Measurements from ENCODE around the gene IFNG-AS1.

Gene IFNG-AS1

DNA sequence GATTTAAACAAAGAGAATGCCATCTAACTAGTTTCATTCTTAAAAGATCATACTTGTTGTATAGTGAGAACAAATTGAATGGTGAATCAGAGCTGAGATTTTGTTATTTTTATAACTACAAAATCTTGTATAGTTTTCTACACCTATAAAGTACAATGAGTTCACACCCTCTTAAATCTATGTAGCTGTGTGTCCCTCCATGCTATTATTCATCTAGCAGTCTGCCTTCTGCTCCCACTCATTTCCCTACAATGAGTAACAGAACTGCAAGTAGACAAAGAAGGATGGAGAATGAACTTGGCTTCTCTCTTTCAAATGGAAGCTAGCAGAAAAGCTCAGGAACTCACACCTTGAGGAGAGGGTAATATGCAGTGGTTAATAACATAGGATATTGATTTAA lies 7.1 kb downstream of the IFNG-AS1 start:
- no peak for DNase-seq

DNA sequence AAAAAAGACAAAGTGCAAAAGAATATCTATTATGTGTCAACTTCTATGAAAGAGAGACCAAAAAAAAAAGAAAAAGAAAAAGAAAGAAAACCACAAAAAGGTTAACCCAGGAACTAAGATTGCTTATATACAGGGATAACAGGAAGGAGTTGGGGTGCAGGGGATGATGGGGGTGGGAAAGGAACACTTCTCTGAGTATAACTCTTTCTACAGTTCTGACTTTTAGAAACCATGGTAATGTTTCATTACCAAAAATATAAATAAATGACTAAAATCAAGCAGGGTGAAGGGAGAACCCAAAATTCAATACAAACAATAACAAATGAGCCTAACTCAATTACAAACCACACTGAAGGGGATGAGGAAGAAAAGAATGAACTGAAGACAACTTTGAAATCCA lies 9.1 kb downstream of the IFNG-AS1 start:
- no peak for DNase-seq

DNA sequence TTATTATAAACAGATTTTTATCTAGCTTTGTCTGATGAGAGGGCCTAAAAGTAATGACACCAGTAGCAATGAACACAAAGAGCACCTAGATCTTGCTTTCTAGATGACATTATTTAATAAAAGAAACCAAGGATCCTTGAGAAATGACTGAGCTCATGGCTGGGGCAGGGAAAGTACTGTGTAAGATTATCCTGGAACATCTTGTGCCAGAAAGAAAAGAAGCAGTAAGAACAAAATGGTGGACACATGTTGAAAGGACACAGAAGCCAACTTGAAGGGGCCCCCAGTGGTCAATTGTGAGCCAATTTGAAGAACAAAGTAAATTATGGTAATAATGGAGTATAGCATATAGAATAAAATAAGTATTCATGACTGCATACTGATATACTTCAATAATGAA lies 10.0 kb downstream of the IFNG-AS1 start:
- no peak for DNase-seq

DNA sequence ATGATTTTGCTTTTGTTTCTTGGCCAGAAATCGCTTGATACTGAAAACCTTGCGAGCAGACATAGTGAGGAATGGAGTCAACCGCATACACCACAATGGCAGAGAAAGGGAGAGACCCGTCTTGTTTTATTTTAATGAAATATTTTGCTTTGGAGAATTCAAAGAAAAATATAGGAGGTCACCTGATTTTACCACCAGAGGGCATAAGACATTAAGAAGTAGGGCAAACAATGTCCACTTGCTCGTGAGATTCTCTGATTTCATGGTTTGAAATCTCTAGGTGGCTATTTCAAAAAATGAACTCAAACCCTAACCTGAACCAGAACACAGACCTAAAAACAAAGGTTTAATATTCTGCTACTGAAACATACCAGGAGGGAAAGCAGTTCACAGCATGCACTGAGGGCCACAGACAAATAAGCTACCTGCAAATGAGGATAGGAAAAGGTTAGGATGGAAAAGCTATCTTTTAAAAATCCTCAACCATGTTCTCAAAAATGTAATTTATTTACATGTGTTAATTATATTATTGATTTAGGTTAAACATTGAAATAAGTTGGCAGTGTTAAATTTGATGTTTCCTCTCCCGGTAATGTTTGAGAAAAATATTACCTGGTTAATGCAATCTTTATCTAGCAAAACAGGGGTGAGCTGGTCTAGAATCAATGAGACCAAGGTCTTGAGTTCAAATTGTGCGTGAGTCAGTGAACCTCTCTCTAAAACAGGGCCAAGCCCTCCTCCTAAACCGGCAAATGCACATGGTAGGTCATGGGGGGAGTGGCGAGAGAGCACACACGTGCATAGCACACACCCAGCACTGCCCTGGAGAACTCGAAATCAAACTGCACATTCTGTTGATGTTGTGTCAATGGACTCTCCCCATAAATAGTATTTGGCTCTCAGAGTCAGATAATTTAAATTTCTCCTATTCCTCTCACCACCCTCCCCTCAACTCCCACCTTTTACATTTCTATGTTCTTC lies 12.5 kb downstream of the IFNG-AS1 start:
- DNase-seq, result no peak

DNA sequence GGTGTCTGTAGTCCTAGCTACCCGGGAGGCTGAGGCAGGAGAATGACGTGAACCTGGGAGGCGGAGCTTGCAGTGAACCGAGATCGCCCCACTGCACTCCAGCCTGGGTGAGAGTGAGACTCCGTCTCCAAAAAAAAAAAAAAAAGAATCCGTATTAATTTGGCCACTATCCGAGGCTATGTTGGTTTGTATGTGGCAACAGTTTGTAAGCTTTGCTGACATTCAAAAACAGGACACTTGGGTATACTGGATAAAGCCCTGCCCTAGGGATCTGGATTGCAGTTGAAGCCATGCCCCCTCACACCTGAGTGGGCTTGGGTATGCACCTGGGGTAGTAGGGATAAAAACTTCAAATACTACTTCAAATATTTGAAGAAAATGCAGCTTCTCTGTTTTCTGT lies 14.5 kb downstream of the IFNG-AS1 start:
- DNase-seq, result no peak

DNA sequence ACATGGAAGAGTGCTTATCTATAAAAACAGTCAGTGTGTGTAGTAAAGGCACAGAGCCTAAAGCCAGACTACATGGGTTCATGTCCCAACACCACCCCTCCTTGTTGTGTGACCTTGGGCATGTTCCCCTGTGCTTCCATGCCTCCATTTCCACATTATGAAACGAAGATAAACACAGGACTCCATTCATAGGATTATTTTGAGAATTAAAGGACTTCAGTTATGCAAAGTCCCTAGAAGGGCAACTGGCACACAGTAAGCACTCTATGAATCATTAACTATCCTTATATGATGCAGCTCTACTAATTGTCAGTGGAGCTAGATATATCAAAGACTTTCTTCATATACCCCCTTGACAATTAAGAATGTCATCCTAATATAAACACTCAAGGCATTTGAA lies 17.8 kb downstream of the IFNG-AS1 start:
- no peak for DNase-seq

DNA sequence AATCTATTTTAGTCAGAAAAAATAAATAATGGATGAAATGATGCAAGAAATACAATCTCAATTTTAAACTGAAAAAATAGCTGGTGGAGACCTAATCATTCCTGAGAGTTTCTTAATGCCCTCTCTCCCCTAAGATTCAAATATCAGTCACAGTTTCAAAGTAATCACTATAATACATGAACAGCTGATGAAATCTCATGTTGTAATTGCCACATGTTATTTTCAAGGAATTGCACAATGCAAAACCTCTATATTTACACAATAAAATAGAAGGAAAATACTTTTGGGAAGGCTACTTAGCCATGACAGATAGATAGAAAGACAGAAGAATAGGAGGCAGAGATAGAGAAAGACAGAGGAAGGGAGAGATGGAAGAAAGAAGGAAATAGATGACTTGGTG lies 18.2 kb downstream of the IFNG-AS1 start:
- no peak for DNase-seq

DNA sequence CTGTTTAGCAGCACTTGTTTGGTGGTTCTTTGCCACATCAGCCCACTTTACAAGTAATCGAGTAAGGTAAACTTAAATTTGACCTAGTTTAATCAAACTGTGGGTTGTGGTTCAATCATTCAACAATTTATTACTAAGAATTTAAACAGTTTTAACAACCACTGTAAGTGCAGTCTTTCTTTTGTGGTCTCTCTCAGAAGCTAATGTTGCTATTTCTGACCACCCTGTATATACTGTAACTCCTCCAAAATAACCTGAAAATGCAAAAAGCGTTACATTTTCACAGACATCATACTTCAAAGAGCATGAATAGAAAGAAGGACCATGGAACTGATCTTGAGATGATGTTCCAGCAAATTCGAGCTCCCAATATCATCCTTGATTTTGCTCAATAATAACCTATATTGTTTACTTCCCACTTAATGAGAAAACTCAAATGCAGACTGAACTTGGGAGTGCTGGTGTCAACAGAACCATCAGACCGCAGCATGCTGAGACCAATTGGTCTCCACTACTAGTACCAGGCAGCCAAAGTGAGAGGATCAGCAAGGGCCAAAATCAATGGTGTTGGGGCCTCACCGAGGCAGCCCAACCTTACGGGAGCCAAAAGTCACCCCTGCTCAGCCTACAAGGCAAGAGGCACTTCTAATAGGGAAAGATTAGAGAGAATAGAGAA lies 22.1 kb downstream of the IFNG-AS1 start:
- DNase-seq, result no peak

DNA sequence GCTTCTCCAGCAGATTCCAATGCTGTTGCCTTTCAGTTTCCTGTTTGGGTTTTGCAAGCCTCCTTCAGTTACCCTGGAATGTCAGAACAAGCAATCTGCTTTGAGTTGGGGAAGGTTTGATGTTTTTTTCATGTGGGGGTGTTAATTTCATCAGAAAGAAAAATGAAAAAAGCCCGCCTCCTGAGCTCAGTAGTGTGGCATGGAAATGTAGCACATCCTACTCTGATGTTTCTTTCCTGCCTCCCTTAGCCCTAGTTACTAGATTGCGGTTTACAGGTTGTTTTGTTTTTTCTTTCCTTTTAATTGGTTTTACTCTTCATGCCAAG lies 22.6 kb downstream of the IFNG-AS1 start:
- DNase-seq, result no peak

DNA sequence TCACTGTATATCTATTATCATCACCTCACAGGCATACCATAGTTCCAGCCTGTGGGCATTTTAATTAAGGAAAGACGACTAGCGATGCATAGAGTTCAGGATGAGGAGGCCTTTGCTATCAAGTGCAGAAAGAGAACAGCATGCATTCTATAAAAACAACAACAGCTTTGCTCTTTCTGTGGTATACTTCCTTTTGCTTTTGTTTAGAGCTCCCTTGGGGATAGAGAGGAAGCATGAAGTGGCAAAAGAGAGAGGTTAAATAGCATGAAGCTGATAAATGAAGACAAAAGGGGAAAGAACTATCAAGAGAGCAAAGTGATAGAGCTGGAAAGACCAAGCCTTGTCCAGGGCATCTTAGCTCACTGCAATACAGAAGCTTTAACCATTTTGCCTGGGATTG lies 23.5 kb downstream of the IFNG-AS1 start:
- no peak for DNase-seq

DNA sequence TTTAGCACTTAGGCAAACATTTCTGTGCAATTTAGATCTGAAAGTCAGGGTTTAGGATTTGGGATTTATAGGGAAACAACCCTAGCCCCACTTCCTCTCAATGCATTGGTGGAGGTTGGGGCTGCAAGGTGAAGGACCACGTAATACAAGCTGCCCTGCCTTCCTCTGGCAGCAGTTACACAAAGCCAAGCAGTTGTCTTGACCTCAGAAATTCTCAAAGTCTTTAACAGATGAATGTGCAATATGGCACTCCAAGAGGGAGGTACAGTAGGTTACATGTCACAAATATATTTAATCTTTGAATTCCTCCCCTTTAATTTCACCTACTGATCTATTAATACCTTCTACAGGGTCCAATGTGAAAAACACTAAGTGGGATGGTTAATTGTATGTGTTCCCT lies 23.9 kb downstream of the IFNG-AS1 start:
- DNase-seq, result no peak

DNA sequence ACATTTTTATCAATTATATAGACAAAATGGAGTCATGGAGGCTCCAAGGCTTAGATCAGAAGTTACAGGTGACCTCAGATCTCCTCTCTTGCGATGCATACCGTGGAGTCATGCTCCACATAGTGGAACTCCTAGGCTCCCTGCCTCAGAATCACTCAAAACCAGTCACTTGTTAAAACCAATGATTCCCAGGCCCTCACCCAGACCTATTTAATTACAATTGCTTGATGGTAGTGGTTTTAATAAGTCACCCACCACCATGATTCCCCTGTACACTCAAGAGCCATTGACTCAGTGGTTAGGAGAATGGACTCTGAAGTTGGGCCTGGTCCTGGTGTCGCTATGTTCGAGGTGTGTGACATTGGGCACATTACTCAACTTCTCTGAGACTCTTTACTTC lies 26.9 kb downstream of the IFNG-AS1 start:
- no peak for DNase-seq

DNA sequence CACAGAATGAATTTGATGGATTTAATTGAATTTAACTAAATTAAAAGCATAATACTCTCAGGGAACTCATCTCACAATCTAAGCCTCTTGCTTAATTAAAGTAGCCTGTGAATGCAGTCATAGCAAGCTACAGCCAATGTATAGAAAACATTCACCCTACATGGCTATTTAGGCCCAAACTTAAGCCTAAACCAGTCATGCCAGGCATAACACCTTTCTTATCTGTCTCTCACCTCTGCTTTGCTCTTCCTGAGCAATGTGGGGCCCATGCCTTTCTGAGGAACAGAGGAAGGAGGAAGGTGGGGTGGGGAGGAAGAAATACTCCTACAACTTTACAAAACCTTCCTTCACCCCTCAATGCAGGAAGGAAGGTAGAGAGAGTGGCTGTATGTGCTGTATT lies 29.1 kb downstream of the IFNG-AS1 start:
- no peak for DNase-seq

DNA sequence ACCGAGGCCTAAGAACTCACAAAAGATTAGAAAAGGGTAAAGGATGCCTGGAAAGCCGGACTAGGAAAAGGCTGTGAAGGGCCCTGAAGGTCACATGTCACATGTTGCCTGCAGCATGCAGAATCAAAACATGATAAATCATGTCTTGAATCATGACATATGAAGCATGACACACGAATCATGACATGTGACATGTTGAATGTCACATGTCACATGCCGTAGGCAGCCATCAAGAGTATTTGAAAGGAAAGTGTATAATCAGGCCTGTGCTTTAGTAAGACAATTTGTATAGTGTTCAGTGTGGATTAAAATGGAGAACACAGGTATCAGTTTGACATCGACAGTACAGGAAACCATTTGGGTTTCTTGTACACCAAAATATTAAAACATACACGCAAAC lies 30.8 kb downstream of the IFNG-AS1 start:
- DNase-seq, result no peak

DNA sequence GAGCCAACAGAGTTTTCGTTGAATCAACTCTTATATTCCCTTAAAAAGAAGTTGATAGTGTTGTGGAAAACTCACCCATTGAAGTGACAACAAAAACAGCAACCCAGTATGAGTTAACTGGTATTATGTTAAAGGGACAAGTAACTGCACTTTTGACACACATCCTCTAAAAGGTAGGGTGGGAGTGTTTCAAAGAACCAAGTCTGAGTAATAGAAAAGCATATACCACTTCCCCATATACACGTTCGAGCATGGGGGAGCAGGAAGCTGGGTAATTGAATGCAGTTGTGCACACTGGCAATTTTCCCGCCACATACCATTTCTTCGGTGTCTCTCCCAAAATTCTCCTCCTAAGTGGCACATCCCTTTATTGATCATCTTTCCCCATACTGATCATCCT lies 31.5 kb downstream of the IFNG-AS1 start:
- DNase-seq, result no peak

DNA sequence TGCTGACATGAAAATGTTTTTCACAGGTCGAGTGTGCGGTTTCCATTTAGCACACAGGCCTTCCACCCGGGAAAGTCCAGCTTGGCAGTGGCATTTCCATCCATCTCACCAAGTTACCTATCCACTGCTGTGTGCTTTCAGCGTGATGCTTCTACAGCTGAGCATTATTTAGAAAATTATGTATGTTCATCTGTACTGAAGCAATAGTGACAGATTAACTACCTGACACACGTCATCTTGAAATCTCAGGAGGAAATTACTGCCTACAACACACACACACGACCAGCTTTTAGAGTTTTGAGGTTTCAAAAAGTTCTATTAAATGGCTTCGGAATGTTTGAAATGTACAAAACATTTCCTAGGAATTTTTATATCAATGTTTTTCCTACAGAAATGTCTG lies 39.4 kb downstream of the IFNG-AS1 start:
- no peak for DNase-seq

DNA sequence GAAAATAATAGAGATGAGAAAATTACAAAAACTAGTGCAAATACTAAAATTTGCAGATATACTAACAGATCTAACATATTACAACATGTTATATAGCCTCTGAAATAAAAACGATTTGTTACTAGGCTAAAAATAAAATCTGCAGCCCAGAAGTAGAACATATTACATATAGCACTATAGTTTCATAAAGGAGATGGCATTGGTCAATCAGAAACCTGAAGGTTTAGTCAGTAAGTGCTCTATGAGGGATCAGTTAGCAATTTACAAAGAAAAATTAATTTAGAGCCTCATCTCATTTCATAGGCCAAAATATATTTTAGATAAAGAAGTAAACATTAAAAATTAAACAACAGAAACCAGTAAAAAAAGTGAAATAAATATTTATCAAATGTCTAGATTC lies 41.0 kb downstream of the IFNG-AS1 start:
- DNase-seq, result no peak

DNA sequence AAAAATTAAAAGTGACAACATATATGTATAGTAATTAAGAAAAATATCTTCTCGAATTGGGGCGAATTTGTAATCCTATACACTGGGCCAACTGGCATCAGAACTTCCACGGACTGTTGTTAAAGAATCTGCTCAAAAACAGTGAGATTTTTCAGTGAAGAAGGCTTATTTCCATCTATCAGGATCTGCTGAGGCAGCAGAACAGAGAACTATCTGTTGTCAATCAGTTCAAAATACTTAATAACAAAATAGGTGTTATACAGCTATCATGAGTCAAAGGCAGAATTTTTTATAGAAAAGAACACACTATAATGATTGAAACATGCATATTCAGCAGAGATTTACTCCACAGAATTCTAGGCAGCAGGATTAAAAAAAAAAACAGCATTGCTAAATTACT lies 41.9 kb downstream of the IFNG-AS1 start:
- DNase-seq, result no peak

DNA sequence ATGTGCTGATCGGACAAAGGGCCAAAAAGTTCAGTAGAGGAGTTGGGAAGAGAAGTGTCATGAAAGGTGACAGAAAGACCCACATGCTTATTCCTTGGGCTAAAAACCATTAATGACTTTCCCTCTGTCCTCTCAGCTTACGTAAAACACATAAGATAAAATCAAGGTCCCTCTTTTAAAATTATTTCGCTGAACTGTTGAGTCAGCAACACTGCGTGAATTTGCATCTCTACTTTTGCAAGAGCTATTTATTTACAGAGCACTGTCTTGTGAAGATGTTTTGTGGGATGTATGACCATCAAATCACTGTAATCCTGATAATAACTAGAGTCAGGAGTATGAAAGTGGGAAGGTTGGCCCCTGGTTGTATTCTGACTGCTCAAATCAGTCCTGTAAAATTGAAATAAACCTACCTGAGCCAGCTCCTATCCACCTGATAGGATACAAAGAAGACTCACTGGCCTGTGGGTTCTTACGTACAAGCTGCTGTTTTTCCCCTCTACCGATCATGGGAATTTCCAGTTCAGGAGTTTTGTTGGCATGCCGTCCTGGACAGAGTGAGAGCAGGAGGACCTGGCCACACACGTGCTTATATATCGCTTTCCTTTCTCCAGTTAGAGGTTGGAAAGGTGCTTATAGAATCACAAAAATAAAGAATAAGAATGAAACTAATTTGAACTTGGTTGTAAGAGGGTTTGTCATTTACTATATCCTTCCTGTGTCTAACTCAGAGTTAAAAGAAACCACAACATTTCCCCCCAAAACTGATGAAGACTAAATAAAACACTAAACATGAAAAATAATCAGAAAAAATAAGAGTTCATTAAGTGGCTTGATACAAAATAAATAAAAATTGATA lies 42.9 kb downstream of the IFNG-AS1 start:
- DNase-seq, result no peak

DNA sequence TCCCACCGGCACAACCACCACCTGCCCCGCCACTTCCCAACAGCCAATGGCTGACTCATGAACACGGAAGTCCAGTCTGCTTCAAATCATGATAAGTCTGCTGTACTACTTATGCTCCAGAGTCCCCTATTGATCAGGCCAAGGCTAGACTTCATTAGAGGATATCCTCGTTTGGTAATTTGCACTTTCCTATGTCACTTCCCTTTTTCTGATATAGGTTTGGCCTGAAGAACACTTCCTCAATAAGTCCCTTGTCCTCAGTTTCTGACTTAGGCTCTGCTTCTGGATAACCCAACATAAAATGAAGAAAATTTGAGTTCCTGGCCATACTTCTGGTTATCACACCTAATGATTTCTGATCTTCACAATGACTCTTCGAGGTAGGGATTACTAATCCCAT lies 45.3 kb downstream of the IFNG-AS1 start:
- no peak for DNase-seq

DNA sequence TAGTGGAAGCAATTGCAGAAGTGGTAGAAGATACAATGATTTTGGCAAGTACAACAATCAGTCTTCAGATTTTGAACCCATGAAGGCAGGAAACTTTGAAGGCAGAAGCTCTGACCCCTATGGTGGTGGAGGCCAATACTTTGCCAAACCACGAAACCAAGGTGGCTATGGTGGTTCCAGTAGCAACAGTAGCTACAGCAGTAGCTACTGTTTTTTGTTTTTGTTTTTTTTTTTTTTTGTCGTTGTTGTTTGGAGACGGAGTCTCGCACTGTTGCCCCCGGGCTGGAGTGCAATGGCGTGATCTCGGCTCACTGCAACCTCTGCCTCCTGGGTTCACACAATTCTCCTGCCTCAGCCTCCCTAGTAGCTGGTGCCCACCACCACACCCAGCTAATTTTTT lies 47.4 kb downstream of the IFNG-AS1 start:
- no peak for DNase-seq

DNA sequence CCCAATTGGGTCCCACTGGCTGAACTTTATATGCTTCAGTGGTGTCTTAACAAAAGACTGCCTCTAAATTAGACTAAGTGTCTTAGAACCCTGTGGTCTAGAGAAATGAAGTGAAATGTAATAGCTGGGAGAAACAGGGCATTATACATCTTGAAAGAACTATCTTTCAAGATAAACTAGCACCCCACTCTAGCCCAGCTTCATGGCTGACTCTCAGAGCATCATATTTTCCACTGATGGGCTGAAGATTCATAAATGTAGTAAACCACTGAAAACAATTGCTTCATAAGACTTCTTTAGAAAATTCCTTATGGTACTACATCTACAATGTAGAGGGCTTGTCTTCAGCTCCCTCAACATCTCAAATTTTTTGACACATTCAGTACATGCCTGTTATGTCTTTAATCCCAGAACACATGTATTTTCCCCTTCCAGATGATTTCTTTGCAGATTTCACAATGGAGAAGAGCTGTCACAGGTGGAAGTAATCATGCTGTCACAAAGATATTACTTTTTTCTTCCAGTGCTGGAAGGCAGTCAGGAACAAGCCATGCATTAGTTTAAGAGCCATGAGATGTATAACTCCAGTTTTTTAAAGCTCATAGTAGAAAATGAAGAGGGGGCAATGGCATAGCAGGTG lies 48.5 kb downstream of the IFNG-AS1 start:
- no peak for DNase-seq

DNA sequence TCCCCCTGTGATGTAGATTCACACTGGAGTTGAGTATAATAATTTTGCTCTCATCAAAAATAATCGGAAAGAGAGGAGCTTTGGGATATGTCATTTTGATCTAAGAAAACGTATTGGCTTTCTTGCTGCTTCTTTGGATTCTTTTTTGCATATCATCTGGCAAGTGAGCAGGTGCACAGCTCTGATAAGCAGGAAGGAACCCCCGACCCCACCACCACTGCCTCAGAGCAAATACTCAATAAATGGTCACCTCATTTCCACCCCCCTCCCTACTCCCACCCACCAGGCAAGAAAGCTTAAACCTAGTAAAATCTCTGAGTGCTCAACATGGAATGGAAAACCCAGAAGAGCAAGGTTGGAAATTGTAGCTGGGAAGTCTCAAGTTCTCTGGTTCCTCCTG lies 49.4 kb downstream of the IFNG-AS1 start:
- DNase-seq, result no peak

All from T1000 (cell line).